CD4-positive, alpha-beta T cell treated with Interferon alpha-2 for 1 hour (primary cell): ENCODE data around the gene DCAF7.

ENCODE experiments used
- DNase-seq, 2 donors: peaks; one replicate each; pipeline ENCODE4 v3.0.0-alpha.2; 2020 to 2022

Gene DCAF7

GRCh38 chr17:63595132-63595531 lies 44.9 kb downstream of the DCAF7 start:
- DNase-seq, result no peak

DNA sequence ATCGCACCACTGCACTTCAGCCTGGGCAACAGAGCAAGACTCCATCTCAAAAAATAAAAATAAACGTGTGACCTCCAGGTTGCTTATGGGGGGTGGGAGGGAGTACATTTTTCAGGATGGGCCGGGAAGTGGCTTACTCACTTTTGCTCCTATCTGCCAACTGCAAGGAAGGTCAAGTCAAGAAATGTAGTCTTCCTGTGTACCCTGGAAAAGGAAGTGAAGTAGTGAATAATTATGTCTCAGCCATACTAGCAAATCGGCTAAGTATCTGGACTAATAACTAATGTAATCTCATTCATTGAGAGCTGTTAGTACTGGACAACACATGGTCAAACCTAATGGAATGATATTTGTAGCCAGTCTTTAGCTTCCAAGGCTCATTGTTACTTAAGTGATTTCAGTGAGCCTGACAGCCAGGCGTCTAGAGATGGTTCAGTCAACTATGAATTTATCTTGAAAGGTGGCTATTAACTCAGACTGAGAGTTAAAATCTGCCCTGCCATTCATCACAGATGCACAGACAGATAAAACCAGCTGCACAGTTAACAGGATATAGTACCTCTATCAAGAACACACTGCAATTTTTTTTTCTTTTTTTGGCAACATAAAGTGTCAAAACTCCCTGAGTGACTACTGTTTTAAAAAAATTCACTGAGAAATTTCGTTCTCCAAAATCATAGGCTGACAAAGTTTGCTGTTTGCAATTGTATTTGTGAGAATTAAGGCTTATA lies 46.7 kb downstream of the DCAF7 start:
- peak in 1 of 2 donors; percentile 25 for DNase-seq

DNA sequence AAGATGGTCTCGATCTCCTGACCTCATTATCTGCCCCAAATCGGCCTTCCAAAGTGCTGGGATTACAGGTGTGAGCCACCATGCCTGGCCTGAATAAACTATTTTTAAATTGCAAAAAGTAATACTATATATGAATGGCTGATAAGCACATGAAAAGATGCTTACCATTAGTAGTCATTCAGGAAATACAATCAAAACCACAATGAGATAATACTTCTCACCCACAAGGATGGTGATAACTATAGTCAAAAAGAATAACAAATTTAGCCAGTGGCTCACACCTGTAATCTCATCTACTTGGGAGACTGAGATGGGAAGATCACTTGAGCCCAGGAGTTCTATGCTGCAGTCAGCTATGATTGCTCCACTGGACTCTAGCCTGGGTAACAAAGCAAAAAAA lies 48.0 kb downstream of the DCAF7 start:
- peak in 1 of 2 donors; percentile 45 for DNase-seq

GRCh38 chr17:63600569-63601438 lies 50.5 kb downstream of the DCAF7 start, which contains the start of gene TACO1:
Gene TACO1, plus strand, starts transcription at chr17:63600895. Its CDS starts 189 bp downstream, at chr17:63601084.
- DNase-seq, result peak; percentile 67 to 80

- no peak for DNase-seq
These were observed 51.4 kb downstream of the DCAF7 start for GRCh38 chr17:63601439-63602371.

- peak; percentile 31 to 73 for DNase-seq
These were observed 59.7 kb downstream of the DCAF7 start for GRCh38 chr17:63609816-63610573.

GRCh38 chr17:63610854-63611253 lies 60.6 kb downstream of the DCAF7 start:
- DNase-seq, result no peak

- peak; percentile 29 to 68 for DNase-seq
These were observed 61.1 kb downstream of the DCAF7 start for GRCh38 chr17:63611354-63611753.

- DNase-seq, result no peak
These were observed 63.4 kb downstream of the DCAF7 start for GRCh38 chr17:63613663-63614062.

GRCh38 chr17:63621229-63621683 lies 71.0 kb downstream of the DCAF7 start:
- no peak for DNase-seq

DNA sequence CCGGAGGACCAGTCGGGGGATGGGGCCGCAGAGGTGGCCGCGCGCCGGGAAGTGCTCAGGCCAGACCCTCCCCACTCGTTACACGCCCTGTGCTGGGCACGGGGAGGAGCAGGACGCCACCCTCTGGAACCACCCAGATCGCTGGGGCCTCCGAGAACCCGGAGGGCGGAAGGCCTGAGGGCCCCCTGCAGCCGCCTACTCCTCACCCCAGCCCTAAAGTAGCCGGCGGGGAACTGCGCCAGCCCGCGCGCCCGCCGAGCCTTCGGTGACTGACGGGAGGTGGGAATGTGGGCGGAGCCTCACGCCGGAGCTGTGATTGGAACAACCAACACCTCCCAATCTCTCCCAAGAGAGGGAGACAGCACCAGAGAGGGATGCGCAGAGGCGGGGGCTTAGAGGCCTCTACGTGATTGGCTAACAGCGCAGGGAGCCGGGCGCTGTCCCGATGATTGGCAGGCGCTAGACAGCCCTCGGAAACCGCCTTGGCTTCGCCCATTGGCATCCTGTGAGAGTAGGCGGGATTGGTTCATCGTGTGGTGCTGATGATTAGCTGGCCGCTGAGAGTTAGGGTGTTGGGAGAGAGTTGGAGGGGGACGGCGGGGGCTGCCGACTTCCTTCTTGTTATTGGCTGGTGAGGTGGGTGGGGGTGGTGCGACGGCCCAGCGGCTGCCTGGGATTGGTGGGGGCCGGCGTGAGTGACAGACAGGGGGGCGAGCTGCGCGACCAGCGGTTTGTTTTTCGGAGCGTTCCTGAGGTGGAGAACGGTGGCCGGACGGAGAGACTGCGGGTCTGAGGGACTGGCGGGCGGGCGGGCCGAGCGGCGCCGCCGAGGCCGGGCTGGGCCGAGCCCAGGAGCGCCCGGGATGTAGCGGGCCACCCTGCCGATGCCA lies 71.7 kb downstream of the DCAF7 start, which contains the start of gene MAP3K3:
Gene MAP3K3 (plus strand): TSS at position 734 of the 890 bp plus-strand sequence. CDS start 343 bp downstream, outside the sequence.
- DNase-seq, result peak; percentile 98 to 99

DNA sequence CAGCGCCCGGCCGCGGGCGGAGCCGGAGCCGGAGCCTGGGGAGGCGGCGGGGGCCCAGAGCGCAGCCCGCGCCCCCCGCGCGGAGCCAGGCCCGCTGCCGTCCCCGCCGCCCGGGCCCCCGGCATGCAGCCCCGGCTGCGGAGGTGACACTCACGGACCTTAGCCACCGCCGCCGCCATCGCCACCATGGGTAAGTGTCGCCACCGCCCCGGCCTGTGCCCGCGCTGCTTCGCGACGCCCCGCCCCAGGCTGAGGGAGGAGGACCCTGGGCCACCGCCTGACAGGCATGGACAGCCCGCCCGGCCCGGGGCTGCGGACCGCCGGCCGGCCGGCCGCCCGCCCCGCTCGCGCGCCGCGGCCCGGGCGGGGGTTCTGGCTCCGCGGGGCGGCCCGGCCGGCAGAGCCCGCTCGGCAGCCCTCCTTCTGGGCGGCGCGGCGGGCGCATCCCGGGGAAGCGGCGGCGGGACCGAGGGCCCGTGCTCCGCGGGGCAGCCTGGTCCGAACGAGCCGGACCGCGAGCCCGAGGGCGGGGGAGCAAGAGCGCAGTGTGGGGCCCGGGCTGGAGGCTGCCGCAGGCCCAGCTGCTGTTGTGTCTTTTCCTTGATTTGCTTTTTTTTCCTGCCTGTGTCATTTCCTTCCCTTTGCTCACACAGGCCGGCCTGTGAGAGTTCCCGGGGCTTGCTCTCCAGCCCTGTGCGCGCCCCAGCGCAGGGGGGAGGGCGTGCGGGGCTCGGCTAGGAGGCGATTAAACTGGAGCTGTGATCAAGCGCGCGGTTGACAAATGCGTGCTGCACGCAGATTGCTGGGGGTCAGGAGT lies 72.5 kb downstream of the DCAF7 start:
- DNase-seq, result peak; percentile 40 to 59

DNA sequence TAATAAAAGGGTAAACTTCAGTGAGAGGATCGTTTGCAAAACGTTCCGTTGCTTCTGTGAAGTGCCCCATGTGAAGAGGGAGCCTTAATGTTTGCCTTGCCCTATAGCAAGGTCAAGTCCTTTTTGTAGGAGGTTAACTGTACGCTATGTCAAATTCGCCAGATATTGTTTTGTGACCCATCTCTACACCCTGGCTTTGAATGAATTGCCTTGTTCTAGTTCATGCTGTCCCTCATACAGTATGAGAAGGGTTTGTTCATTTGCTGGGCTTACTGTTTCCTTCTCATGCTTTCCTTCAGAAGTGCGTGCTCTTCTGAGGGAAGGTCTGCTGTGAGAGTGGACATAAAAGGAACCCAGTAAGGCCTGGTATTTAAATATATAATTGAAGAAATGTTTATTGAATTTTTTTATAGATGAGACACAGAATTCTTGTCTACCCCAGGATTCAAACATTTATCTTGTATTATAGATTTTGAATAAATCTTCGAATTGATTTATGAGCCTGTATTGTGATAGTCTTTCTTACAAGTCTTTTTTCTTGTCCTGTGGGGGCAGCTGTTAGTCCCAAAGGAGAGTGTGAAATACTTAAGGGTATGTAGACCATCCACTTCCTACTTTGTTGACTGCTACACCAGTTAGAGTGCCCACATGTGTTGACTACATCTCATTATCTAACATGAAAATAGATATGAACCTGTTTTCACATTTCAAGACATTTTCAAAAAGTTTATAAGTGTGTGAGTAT lies 73.7 kb downstream of the DCAF7 start:
- no peak for DNase-seq

- no peak for DNase-seq
These were observed 74.2 kb downstream of the DCAF7 start for GRCh38 chr17:63624531-63624880.

DNA sequence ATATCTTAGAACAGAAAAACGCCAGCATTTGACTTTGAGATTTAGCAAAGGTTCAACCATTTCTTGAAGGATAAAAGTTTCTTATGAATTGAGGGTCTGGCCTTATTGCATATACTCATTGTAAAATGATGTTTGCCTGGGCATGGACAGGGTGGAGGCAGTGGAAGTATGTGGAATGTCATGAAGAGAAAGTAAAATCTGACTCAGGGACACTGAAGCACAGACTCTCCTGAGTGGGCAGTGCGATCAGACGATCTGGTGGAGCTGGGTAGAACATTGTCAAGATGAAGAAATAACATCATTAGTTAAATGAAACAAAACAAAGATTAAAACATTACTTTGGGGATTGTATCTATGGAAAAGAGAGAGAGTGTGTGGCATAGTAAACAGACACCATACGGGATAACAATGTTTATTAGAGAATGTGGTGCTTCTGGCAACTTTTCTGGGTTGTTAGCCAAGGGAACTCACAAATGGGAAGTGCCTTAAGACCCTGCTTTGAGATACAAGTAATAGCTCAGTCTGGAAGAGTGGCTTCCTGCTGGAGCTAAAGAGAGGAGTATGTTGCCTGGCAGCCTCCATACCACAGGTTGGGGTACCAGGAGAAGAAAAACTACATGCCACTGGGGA lies 76.4 kb downstream of the DCAF7 start:
- no peak for DNase-seq

- no peak for DNase-seq
These were observed 79.3 kb downstream of the DCAF7 start for GRCh38 chr17:63629627-63630026.

DNA sequence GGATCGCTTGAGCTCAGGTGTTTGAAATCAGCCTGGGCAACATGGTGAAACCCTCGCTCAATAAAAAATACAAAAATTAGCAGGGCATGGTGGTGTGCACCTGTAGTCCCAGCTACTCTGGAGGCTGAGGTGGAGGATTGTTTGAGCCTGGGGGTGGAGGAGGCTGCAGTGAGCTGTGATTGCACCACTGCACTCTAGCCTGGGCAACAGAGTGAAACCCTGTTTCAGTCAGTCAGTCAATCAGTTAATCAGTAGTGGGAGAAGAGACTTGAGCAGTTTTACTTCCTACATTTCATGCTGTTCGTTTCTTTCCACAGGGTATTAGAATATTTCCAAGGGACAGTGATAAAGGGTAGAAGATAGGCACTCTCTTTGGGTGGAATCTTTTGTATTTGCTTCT lies 80.8 kb downstream of the DCAF7 start:
- no peak for DNase-seq

DNA sequence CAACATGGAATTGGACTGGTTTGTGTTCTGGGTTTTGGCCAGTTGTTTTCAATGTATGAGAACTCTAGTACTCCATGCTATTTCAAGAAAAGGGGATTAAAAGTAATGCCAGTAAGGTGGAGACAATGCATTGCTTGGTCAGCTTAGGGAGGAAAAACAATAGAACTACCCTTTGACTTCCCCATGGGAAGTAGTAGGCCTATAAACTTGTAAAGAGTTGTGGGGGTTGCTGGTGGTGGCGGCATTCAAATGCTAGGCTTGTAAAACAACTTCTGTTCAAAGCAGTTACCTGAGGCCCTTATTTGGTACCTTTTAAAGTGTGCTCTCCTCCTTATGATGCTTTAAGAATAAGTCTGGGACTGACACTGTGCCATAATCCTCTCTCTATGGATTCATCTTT lies 81.3 kb downstream of the DCAF7 start:
- no peak for DNase-seq

DNA sequence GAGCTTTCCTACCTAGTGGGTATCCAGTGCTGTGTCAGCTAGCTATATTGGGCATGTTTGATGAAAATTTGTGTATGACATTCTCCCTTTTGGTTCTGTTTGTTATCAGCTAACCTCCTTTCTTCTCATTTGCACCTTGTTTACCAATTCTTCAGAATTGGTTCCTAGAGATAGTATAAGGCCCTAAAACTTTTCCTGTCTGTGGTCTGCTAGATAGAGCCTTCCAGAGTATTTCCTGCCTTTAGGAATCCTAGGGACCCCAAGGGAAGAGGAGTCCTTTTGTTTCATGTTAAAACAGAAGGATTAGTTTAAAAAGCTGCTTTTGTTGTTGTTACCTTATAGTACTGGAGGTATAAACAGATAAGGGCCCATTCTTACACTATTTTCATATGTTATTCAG lies 83.5 kb downstream of the DCAF7 start:
- DNase-seq, result no peak
